Spinal cord (tissue), 10 donors: ENCODE measurements around the gene COLQ. TPM values are rescaled to one million over a fixed set of nuclear protein-coding genes. Genes with fewer than 3 reads are reported as not detected.
A peak's percentile ranks its signal among the peaks of the same experiment; 100 is the strongest.

Experiments used
- DNase-seq, 6 donors: peaks; one replicate each; pipeline versions ENCODE4 v3.0.0 to v3.0.0-alpha.2; 2013 to 2015; ENCODE audit warnings: low spot score in 6 of 6, low read depth in 4 of 6
- H3K27ac ChIP-seq: one replicate; pipeline ENCODE4 v1.5.1; 2013; ENCODE audit warnings: low read depth, low read length, control low read depth
- H3K27me3 ChIP-seq: one replicate; pipeline ENCODE4 v1.6.1; 2013; ENCODE audit warnings: low read length; ENCODE audit not compliant: control insufficient read depth, insufficient read depth
- H3K36me3 ChIP-seq: one replicate; pipeline ENCODE4 v1.6.1; 2013; ENCODE audit warnings: low read length; ENCODE audit not compliant: control insufficient read depth, insufficient read depth
- H3K4me1 ChIP-seq: one replicate; pipeline ENCODE4 v1.6.1; 2013; ENCODE audit warnings: low read length; ENCODE audit not compliant: control insufficient read depth, insufficient read depth
- H3K4me3 ChIP-seq: one replicate; pipeline ENCODE4 v1.5.1; 2013; ENCODE audit warnings: low read depth, low read length, control low read depth
- H3K9me3 ChIP-seq: one replicate; pipeline ENCODE4 v1.6.1; 2013; ENCODE audit warnings: low read length; ENCODE audit not compliant: control insufficient read depth, insufficient read depth
- whole genome bisulfite sequencing: methylation state at CpG from one replicate; pipeline ENCODE4 v1.1.5; 2013; ENCODE audit warnings: missing lambda C conversion rate; ENCODE audit not compliant: insufficient coverage; 5-methylcytosine and 5-hydroxymethylcytosine counted together
- polyA plus RNA-seq, 2 donors: library from polyadenylated mRNA; unstranded; fragments of 120-200 nt; gene quantifications; one replicate each; pipeline ENCODE4 v1.2.1, GENCODE V29; 2013; ENCODE audit not compliant: insufficient read length in 2 of 2
- small RNA-seq: library from RNA; depleted of rRNA; stranded (forward); fragments of <200 nt; gene quantifications from one replicate; pipeline ENCODE3, GENCODE V24; 2014; ENCODE audit warnings: low replicate concordance
- total RNA-seq, 2 donors: library from RNA; depleted of rRNA in 1 of 2; stranded (reverse); fragments of 120-200 nt in 1 of 2; fragments of >200 nt in 1 of 2; gene quantifications; one replicate each; pipeline versions ENCODE4 v1.2.3 to v1.2.4, GENCODE V29; 2013 to 2014
- donor health status: healthy.

COLQ gene
- total and polyA plus RNA-seq, 4 donors, result 4.2 to 10.8 (median 10.6) TPM

- no peak overlapping the region for H3K4me3 ChIP-seq
- H3K27ac ChIP-seq, result no peak overlapping the region
- DNase-seq, result no peak
- no peaks in the 10 kb centered on the region for H3K9me3 ChIP-seq
- peaks cover 3% of the 10 kb centered on the region for H3K4me1 ChIP-seq
- peaks cover 7% of the 10 kb centered on the region for H3K36me3 ChIP-seq
- WGBS, result 100% methylated on average over 3 of the region's 3 CpGs
- H3K27me3 ChIP-seq, result no peaks in the 10 kb centered on the region
Observed at GRCh38 chr3:15403965-15404364, 117.5 kb downstream of the COLQ start.

- Histone ChIP-seq H3K27ac (no peak overlapping the region), H3K9me3 (no peaks in the 10 kb centered on the region), H3K36me3 (peaks cover 4% of the 10 kb centered on the region), H3K27me3 (no peaks in the 10 kb centered on the region), H3K4me3 (no peak overlapping the region), H3K4me1 (peaks cover 3% of the 10 kb centered on the region)
- peak in 1 of 6 donors; percentile 17 for DNase-seq
- no CpG with 5 or more reads among the region's 3 CpGs for WGBS
Observed at GRCh38 chr3:15403495-15403894, 118.0 kb downstream of the COLQ start.

DNA sequence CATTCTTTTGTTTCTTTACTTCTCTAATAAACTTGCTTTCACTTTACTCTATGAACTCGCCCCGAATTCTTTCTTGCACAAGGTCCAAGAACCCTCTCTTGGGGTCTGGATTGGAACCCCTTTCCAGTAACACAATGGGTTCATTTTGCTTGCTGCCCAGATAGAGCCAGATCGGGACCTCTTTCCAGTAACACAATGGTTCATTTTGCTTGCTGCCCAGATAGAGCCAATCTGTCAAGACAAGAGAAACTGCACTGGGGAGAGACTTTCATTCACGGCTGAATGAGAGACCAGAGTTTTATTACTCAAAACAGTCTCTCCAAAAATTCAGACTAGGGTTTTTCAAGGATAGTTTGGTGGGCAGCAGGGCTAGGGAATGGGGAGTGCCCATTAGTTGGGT, 119.6 kb downstream of the COLQ start:
- Histone ChIP-seq H3K27ac (peak overlapping the region; percentile 40), H3K36me3 (peaks cover 6% of the 10 kb centered on the region), H3K27me3 (no peaks in the 10 kb centered on the region), H3K9me3 (peaks cover 2% of the 10 kb centered on the region), H3K4me1 (peaks cover 3% of the 10 kb centered on the region), H3K4me3 (no peak overlapping the region)
- 49% methylated on average over 3 of the region's 4 CpGs for WGBS
- DNase-seq, result peak in 1 of 6 donors; percentile 20

Small RNA genes lying within 50 kb of the gene (small RNA-seq; reads per million reads assigned to genes)
- gene MIR4270 (not detected), gene RN7SL110P (not detected), gene RNU6-1024P (not detected)

Other genes with a start within 250 kb of the COLQ start
- 10 to 100 TPM; 56.3 to 74.7 TPM for gene SH3BP5, start 189.1 kb downstream of the COLQ start, total RNA-seq
- 100 to 1,000 TPM; 104 to 113 TPM for gene SH3BP5, start 189.1 kb downstream of the COLQ start, polyA plus RNA-seq
- gene METTL6, start 94.2 kb downstream of the COLQ start, total RNA-seq, result 10 to 100 TPM; 42.9 to 50.3 TPM
- gene METTL6, start 94.2 kb downstream of the COLQ start, polyA plus RNA-seq, result 10 to 100 TPM; 30.0 to 33.8 TPM
- 10 to 100 TPM; 21.6 to 22.4 TPM for gene EAF1, start 94.1 kb downstream of the COLQ start, total RNA-seq
- gene EAF1, start 94.1 kb downstream of the COLQ start, polyA plus RNA-seq, result 10 to 100 TPM; 21.8 to 27.0 TPM
- gene HACL1, start 79.9 kb upstream of the COLQ start, total RNA-seq, result 10 to 100 TPM; 24.2 to 29.4 TPM
- gene HACL1, start 79.9 kb upstream of the COLQ start, polyA plus RNA-seq, result 10 to 100 TPM; 15.6 to 16.5 TPM
- 10 to 100 TPM; 32.2 to 33.3 TPM for gene BTD, start 80.0 kb upstream of the COLQ start, total RNA-seq
- gene BTD, start 80.0 kb upstream of the COLQ start, polyA plus RNA-seq, result 10 to 100 TPM; 13.1 to 15.2 TPM